Measurements from ENCODE around the gene NAV3.

GRCh38 chr12:78149459-78149858 lies 318.8 kb downstream of the NAV3 start:
- TF ChIP-seq, protein P1, sequence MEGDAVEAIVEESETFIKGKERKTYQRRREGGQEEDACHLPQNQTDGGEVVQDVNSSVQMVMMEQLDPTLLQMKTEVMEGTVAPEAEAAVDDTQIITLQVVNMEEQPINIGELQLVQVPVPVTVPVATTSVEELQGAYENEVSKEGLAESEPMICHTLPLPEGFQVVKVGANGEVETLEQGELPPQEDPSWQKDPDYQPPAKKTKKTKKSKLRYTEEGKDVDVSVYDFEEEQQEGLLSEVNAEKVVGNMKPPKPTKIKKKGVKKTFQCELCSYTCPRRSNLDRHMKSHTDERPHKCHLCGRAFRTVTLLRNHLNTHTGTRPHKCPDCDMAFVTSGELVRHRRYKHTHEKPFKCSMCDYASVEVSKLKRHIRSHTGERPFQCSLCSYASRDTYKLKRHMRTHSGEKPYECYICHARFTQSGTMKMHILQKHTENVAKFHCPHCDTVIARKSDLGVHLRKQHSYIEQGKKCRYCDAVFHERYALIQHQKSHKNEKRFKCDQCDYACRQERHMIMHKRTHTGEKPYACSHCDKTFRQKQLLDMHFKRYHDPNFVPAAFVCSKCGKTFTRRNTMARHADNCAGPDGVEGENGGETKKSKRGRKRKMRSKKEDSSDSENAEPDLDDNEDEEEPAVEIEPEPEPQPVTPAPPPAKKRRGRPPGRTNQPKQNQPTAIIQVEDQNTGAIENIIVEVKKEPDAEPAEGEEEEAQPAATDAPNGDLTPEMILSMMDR (conservative IDR thresholded peaks at IDR 0.05; ENCODE audit: low read length), result no peak
- TF ChIP-seq EZH2phosphoT487 (IDR thresholded peaks at IDR 0.05; ENCODE audit: borderline replicate concordance), result no peak
